DMS53 treated with DMSO at 0.1 percent for 48 hours (cell line): ENCODE measurements around the gene TNPO3.
"Not testable (repeated sequence)": the region's sequence is repeated elsewhere in the genome, so short reads cannot be mapped to it uniquely, and the experiment has no call there.

Source experiments
- DNase-seq: peaks from one replicate; lab custom pipeline; 2025; ENCODE audit not compliant: unreplicated experiment; lab: John Stamatoyannopoulos, UW

Gene TNPO3

DNA sequence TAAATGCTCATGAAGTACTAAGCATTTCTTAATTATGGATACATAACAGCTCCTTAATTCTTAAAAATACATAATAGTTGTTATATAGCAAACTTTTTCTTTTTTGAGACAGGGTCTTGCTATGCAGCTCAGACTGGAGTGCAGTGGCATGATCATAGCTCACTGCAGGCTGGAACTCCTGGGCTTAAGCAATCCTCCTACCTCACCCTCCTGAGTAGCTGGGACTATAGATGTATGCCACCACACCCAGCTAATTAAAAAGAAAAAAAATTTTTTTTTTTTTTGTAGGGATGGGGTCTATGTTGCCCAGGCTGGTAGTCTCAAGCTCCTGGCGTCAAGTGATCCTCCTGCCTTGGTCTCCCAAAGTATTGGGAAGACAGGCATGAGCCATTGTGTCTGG, 86.3 kb downstream of the TNPO3 start:
- no peak for DNase-seq

DNA sequence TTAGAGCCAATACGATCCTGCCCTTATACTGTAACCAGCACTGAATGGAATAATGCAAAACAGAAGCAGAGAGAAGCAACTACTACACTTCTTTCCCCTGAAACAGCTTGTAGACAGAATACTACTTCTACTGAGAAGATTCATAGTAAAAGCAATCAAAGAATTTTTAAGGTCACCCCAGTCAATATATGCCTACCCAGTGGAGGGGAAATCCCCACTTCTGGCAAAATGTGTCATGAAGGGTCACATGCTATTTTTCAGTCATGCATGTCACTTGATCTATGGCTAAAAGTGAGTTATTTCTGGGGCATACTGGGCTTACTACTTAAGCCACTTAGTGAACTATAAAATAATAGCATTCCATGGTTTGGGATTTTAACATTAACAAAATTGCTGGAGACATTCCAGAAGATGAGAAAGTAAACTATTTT, 91.6 kb downstream of the TNPO3 start:
- DNase-seq = no peak

DNA sequence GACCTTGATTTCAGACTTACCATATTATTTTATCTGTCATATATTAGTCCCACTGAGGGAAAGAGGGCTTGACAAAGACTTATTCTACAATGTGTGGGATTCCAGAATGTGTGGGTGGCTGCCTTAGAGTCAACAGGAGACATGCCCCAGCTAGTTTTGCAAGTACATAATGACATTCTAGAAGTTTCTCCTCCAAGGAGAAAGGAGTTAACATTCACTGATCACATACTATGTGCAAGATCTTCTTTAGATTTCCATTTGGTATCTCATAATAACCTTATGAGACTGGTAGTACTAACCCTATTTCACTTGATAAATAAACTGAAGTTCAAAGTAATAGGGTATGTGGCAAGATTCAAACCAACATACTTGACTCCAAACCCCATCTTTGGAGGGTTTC, 92.0 kb downstream of the TNPO3 start:
- DNase-seq = no peak

DNA sequence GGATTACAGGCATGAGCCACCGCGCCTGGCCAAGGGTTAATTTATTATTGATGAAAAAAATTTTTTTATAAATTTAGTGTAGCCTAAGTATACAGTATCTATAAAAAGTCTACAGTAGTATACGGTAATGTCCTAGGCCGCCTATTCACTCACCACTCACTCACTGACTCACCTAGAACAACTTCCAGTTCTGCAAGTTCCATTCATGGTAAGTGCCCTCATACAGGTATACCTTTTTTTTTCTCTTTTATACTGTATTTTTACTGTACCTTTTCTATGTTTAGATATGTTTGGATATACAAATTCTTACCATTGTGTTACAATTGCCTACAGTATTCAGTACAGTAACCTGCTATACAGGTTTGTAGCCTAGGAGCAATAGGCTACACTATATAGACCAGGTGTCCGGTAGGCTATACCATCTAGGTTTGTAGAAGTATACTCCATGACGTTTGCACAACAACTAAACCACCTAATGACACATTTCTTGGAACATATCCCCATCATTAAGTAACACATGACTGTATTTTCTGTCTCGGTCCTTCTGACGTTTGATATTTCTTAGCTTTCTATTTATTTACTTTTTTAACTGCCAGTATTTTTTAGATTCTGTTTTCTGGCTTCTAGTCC, 93.8 kb downstream of the TNPO3 start:
- DNase-seq = no peak

DNA sequence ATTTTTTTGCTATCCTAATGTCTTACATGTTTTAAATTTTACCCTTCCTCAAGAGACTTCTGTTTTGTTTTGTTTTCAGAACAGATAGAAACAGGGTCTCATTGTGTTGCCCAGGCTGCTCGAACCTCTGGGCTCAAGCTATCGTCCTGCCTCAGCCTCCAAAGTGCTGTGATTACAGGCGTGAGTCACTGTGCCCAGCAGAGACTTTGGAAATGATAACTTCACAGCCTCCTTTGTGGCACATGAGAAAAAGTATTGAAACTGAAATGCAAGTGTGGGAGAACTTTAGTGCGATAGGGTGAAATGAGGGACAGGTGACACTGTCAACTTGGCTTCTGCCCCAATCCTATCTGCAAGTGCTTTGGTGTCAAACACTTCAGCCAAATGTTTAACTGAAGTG, 95.6 kb downstream of the TNPO3 start:
- no peak for DNase-seq

DNA sequence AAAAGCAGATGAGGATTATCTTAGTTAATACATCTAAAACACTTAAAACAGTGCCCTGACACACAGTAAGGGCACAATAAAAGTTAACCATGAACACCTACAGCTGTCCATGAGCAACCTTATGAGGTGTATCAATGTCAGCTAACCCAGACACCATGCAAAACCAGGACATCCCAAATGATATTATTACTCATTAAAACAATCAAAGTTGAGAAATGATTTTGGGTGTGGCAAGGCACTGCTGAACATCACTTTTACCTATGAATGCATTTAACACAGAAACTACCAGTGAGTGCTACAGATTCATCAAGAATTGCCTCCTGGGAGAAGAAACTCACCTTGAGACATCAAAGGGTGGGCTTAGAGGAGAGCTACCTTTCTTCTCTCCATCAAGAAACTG, 98.9 kb downstream of the TNPO3 start:
- no peak for DNase-seq

DNA sequence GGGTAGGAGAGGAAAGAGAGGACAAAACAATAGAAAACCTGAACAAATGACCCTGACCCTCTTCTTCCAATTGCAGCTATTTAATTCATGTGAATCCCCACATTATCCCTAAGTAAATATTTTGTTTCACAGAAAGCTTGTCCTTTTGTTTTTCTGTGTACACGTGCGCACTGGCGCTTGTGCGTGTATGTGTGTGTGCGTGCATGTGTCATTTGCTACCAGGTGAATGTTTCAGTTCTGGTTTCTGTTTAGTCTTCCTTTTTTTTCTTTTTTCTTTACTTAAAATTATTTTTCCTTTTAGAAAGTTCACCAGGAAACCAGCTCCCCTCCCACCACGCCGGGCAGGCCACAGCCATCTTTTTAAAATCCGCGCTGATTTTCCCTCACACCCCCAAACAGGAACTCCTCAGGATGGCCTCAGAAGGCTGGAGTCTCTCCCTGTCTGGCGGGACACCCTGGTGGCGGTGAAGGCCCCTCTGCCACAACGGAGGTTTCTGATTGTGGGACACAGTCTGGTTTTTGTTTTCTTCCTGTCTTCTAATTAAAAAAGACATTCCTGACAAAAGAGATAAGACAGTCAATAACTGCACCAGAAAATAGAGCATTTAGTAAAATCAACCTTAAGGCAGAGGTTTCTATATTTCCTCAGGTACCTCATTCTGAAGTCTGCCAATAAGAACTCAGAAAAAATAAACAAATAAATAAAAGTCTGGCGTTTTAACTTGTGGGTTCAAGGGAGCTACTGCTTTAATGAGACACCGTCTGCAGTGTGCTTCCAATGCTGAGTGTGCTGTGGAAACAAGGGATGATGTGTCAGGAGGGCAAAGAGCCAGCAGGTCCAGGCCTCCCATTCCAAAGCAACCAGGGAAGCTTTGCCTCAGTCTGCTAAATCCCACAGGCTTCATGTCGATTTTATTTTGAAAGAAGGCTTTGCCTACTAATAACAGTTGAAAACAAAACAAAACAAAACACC, 99.8 kb downstream of the TNPO3 start:
- peak; percentile 57 for DNase-seq

DNA sequence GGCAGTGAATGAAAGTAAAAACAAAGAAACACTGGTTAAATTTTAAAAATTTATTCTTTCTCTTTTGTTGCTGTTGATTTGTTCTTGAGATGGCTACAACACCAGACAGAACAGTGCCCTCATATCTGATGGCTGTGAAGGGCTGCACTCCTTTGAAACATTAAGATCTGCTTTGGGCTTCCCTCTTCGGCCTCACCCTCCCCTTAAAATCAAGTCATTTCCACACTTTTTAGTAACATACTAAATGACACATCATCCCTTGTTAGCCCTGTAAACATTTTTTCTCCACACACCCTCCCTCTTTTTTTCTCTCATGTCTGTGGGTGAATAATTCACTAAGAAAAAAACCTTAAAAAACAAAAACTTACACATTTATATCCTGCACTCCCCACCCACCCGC, 100.8 kb downstream of the TNPO3 start:
- DNase-seq = no peak

DNA sequence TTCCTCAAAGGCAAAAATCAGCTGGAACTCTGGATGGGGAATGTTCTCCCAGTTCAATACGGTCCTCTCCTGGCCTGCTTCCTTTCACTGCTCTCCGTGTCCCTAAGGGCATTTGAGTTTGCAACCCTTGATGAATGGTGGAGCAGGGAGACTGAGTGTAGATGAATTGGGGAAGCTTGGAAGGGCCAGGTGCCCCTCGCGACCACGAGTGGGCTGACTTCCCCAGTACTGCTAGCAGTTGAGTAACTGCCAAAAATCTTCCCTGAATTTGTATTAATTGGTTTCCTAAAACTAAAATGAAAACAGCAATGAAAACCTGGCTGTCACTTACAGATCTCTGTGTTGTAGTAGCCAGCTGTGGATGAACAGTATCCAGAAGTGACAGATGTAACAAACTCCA, 103.6 kb downstream of the TNPO3 start:
- DNase-seq = no peak

DNA sequence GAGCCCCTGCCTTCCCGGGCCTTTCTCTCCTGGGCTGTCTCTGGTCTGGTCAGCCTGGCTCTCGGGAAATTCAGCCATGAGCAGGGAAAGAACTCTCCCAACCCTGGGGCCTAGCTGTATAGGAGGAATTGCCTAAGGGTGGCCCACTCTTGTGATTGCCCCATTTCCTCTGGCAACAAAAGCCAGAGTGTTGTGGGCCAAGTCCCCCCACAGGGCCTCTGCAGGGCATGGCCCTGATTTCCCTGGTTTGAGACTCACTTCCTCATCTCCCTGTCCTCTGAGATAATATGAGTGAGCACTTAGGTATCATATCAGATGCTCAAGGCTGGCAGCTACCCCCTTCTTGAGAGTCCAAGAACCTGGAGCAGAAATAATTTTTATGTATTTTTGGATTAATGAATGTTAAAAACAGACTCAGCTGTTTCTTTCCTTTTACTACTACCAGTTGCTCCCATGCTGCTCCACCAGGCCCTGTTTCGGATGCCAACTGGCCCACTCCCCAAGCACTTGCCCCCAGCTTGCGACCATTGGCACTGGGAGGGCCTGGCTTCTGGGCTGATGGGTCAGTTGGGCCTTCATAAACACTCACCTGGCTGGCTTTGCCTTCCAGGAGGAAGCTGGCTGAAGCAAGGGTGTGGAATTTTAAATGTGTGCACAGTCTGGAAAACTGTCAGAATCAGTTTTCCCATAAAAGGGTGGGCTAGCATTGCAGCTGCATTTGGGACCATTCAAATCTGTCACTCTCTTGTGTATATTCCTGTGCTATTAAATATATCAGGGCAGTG, 105.7 kb downstream of the TNPO3 start:
- DNase-seq = no peak

DNA sequence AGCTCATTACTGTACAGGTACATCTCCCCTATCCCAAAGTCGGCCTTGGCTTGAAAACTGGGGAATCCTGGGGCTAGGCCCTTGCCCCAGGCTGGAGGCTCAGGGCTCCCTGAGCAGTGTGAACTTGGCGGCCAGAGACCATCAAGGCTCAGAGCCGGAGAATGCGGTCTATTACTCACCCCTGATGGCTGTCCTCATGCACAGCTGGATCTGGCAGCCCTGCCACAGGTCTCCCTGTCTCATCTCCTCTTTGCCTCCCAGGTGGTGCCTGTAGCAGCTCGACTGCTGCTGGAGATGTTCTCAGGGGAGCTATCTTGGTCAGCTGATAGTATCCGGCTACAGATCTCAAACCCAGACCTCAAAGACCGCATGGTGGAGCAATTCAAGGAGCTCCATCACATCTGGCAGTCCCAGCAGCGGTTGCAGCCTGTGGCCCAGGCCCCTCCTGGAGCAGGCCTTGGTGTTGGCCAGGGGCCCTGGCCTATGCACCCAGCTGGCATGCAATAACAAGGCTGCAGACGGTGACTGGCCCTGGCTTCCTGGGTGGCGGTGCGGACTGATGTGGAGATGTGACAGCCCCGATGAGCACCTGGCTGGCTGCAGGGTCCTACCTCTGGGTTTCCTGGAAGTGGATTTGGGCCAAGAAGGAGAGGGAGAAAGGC, 106.5 kb downstream of the TNPO3 start:
- DNase-seq = no peak

DNA sequence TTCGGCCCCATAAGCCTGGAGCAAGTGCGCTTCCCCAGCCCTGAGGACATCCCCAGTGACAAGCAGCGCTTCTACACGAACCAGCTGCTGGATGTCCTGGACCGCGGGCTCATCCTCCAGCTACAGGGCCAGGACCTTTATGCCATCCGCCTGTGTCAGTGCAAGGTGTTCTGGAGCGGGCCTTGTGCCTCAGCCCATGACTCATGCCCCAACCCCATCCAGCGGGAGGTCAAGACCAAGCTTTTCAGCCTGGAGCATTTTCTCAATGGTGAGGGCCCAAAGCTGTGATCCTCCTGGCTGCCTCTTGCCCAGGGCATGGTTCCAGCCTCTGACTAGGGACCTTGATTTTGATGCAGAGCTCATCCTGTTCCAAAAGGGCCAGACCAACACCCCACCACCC, 107.1 kb downstream of the TNPO3 start:
- no peak for DNase-seq

DNA sequence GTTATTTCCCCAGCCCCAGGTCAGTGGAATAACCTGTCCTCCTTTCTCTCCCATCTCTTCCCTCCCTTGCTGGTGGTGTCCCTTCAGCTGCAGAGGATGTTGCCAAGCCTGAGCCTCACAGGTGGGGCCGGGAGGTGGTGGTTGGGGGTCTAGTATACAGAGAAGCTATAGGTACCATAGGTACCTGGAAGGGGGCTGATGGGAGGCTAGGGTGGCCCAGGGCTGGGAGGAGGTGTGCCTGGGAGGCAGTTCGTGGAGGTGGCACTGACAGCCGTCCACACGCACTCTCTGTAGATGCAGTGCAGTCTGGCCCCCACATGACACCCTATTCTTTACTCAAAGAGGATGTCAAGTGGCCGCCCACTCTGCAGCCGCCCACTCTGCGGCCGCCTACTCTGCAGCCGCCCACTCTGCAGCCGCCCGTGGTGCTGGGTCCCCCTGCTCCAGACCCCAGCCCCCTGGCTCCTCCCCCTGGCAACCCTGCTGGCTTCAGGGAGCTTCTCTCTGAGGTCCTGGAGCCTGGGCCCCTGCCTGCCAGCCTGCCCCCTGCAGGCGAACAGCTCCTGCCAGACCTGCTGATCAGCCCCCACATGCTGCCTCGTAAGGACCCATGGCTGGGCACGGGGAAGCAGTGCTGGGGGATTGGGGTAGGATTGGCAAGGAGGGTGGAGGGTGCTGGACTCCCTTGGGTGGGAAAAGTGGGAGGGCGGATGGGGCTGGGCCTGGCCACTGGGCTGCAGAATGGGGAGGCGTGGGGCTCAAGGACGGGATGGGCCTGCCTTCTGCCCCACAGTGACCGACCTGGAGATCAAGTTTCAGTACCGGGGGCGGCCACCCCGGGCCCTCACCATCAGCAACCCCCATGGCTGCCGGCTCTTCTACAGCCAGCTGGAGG, 107.7 kb downstream of the TNPO3 start:
- DNase-seq = no peak

DNA sequence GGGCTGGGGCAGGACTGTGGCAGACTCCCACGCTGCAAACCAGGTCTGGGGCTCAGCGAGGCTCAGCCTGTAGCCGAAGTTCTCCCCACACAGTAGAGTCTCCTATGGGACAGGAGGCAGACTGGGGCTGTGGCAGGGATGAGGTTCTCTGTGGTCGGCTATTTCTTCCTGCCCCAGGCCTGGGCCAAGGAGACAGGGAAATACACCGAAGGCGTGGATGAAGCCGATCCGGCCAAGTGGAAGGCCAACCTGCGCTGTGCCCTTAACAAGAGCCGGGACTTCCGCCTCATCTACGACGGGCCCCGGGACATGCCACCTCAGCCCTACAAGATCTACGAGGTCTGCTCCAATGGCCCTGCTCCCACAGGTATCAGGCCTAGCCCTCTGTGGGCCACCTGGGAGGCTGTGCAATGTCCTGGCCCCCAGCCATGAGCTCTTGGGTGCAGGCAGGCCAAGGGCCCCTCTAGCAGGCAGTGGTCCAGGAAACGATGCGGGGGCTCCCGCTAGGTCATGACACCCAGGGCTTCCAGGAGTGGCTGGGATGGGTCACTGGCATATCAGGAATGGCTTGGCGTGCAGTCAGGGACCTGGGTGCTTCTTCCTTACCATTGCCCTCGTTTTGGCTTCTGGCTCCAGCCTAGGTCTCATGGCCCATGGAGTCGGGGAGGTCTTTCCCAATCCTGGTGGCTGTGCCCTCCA, 109.1 kb downstream of the TNPO3 start:
- DNase-seq = no peak

DNA sequence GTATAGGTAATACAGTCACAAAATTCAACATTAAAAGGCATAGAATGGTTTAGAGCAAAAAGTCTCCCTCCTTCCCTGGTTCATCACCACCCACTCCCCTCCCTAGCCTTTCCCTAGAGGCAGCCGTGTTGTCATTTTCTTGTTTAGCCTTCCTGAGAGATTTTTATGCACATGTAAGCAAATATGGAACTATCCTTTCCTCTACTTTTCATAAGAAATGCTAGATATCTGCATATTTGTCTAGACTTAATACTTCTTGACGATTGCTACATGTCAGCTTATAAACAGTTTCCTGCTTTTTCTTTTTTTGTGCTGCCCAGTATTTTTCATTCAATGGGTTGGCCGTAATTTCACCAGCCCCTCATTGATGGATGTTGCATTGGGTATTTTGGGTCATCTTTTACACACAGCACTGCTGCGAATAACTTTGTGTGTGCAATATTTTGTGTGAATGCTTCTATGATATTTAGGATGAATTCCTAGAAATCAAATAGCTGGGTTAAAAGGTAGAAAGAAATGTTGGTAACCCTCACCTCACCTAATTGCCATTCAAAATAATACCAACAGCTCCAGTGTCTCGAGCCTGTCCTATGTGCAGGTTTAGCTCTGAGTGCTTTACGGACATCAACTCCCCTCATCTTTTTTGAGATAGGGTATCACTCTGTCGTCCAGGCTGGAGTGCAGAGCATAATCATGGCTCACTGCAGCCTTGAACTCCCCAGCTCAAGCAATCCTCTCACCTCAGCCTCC, 110.2 kb downstream of the TNPO3 start:
- DNase-seq = no peak

DNA sequence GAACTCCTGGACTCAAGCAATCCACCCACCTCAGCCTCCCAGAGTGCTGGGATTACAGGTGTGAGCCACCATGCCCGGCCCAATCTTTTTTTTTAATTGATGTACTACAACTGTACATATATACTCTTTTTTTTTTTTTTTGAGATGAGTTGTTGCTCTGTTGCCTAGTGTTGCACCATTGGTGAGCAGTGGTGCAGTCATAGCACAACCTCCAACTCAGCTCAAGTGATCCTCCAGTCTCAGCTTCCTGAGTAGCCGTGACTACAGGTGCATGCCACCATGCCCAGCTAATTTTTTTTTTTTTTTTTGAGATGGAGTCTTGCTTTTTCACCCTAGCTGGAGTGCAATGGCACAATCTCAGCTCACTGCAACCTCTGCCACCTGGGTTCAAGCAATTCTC, 111.7 kb downstream of the TNPO3 start:
- not testable (repeated sequence) for DNase-seq

DNA sequence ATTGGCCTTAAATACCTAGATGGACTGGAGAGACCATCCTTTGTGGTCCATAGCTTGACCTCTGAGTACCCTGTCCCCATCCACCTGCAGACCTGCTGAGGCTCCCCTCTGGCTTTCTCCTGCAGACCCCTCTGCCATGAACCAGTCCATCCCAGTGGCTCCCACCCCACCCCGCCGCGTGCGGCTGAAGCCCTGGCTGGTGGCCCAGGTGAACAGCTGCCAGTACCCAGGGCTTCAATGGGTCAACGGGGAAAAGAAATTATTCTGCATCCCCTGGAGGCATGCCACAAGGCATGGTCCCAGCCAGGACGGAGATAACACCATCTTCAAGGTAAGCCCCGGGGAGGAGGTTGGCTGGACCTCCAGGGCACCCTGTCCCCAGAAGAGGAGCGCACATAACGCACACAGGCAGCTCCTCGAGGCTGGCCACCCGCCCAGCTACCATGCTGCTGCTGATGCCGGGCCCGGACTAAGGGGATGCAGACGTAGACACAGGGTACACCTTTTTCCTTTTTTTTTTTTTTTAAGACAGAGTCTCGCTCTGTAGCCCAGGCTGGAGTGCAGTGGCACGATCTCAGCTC, 112.9 kb downstream of the TNPO3 start:
- DNase-seq = no peak

DNA sequence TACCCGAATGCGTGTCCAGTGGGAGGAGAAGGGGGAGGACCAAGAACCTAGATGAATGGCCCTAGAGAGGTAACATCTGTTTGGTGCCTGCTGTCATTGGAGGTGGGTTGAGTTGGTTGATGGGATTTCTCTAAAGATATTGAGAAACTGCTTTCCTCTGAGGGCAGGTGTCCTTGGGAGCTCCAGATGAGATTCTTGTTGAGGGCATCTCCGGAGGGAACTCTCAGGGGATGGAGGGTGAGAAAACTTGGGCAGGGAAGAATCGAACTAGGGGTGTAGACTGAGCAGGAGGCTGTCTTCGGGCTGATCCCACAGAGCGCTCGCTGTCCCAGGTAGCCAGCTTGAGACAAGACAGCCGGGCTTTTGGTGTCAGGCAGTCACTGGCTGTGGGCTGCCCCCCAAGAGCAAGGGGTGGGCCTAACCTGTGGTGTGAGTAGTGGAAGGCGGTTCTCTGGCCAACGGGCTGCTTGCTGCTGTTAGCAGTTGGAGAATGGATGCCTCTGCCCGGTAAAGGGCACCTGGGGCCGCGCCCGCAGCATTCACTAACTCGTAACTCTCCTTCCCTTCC, 113.5 kb downstream of the TNPO3 start:
- DNase-seq = no peak
